Bronchus fibroblast of lung (primary cell): Measurements from ENCODE around the gene CRIM1. TPM values are rescaled to one million over a fixed set of nuclear protein-coding genes. Genes with fewer than 3 reads are reported as not detected.

Experiments used
- total RNA-seq: library from RNA; depleted of rRNA; stranded (reverse); fragments of >200 nt; gene quantifications from 2 replicates; pipeline ENCODE4 v1.2.3, GENCODE V29; 2015

The CRIM1 gene
- 105 and 124 TPM in 2 replicates for total RNA-seq

GRCh38 chr2:36355151-36355889 lies at the start of gene CRIM1:
Gene CRIM1, plus strand, starts transcription at chr2:36355778. Its CDS starts 515 bp downstream, at chr2:36356293.

GRCh38 chr2:36597532-36598377 lies 242.2 kb downstream of the CRIM1 start, which contains the start of gene FEZ2:
Gene FEZ2, minus strand, starts transcription at chr2:36598168. Its CDS starts 26 bp downstream, at chr2:36598142.

Other genes with a start within 250 kb of the CRIM1 start
- gene FEZ2, start 242.4 kb downstream of the CRIM1 start, total RNA-seq = 32.9 and 48.4 TPM in 2 replicates